NAMALWA (cell line): ENCODE measurements around the gene COG3.

Experiments
- DNase-seq: peaks from one replicate; pipeline ENCODE4 v3.0.0-alpha.2; 2015; ENCODE audit warnings: low spot score

COG3 gene

DNA sequence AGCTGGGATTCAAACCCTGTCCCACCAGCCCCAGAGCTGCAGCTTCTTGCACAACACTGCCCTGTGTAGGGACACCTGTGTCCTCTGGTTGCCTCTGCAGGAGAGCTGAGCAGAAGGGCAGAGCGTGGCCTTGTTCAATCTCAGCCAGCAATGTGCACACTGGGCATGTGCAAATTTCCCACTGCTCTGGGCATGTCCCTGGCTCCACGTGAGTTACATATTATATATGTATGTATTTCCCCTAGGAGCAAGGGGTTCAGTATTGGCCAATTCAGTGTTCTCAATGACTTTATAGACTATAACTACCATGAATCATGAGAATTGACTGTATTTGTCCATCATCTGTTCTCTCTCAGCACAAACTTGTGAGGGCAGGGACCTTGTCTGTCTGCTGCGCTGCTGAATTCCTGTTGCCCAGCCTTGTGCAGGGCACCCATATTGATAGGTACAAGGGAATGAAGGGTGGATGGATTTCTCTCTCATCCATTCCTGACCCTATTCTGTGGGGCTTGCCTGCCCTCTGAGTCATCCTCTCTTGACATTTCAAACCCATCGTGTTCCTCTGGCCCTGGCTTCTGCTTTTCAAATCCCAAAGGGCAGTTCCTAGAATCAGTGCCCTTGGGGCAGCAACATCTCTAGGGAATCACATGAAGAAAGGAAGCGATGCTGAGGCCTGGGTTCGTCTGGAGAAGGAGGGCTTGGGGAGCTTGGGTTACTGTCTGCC is 81.1 kb downstream of the COG3 start:
- no peak for DNase-seq

DNA sequence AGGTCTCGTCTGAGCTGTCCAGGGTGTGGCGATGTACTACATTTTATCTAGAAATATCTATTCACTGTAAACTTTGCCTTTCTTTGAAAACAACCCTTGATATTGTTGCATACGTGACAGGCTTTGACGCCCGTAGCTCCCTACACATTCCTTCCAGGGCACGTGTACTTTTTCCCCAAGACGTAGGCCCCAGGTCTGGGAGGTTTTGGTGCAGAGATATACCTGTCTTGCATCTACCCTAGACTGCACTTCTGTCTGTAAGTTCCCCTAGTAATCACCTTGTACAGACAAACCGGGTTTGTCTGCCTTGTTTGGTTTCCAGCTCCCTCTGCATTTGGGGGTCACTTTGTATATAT is 81.6 kb downstream of the COG3 start:
- DNase-seq, result no peak

DNA sequence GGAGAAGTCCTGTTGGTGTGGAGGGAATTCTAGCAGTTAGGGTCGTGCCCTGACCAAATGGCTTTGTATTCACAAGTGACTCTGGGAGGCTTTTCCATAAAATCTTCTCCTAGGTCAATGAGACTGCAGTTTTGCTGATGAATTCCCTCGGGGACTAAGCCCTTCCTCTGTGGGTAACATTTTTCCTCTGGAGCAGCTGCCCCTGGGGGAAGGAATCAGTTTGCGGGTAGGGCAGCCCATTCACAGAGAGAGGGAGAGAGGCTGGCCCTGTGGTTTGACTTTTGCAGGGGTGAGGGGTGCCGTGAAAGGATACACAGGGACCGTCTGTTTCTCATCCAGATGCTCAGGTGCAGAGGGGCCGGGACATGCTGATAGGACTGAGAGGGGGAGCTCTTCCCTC is 83.5 kb downstream of the COG3 start:
- DNase-seq, result no peak

DNA sequence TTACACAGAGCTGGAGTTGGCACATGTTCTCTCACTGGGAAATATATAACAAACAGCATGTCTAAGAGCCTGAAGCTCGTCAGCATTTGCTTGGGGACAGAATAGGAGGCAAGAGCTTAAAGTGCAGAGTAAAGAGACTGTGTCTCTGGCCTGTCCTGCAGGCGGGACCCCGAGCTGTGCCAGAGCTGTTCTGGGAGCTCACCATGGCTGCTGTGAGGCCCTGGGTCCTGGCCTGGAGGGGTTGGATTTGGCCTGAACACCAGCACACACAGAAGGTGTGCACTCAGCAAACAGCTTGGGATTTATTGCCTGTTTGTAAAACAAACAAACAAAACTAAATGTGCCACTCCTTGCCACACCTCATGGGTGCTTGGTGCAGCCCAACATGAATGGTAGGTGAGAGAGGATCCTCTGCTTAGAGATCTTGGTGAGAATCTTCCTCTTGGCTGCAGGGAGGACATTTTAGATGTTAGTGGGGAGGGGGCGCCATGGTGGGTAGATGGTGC is 89.9 kb downstream of the COG3 start:
- DNase-seq, result no peak

DNA sequence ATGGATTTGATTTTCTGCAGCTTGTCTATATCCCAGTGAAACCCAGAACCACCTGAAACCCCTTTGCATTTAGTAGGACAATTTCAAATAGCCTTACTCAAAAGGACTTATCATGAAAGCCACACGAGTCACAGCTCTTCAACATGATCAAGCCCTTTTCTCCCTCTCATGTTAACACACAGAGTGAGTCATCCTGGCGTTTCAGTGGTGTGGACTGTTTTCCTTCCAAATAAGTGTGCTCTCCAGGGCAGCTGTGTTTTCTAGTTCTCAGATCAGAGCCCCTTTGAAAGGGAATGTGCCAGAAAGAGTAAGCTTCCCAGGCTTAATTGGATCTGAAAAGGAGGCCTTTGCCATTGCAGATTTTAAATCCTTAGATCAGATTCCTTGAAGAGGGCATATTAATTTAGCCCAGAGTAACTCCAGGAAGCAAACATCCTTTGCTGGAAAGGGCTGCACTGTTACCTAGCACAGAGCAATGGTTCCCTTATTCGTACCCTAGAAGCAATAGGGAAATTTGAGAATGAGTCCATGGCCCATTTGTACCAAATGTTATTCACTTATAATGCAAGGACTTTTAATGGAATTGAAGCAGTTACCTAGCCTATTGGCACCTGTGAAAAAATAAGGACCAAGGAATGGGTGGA is 99.5 kb downstream of the COG3 start:
- DNase-seq, result no peak

DNA sequence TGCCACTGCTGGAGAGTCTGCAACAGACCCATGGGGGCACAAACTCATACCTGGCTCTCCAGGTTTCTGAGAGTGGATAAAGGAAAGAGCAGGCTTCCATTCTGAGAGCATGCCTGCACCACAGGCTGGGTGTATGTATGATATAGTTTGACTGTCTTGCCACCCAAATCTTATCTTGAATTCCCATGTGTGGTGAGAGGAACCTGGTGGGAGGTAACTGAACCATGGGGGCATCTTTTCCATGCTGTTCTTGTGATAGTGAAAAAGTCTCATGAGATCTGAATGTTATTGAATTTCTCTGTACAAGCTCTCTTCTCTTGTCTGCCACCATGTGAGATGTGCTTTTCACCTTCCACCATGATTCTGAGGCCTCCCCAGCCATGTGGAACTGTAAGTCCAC is 100.6 kb downstream of the COG3 start:
- DNase-seq, result no peak

DNA sequence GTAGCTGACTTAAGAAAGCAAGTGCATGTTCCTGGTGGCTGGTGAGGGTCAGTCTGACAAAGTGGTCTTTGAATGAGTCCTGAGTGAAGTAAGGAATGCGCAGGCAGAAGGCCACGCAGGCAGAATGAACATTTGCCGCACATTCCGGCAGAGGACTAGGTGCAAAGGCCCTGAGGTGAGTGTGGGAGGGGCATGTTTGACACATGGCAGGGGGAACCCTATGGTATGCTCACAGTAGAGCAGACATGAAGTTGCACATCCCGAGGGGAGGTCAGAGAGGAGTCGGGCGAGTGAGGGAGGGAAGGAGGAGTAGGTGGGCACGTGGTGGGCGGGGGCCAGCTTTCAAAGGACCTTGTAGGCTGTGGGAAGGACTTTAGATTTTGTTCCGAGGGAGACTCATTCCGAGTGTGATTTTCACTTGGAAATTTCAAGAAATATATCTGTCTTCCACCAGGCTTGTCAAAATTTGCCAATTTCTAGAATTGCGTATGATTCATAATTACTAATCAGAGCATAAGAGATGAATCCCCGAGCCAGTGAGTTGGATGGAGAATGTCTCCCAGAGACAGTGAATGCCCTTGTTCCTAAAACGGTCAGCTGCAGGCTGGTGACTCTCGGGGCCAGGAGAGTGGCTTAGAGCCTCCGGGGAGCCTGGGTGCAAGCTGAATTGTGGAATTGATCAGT is 110.5 kb downstream of the COG3 start:
- DNase-seq, result no peak

DNA sequence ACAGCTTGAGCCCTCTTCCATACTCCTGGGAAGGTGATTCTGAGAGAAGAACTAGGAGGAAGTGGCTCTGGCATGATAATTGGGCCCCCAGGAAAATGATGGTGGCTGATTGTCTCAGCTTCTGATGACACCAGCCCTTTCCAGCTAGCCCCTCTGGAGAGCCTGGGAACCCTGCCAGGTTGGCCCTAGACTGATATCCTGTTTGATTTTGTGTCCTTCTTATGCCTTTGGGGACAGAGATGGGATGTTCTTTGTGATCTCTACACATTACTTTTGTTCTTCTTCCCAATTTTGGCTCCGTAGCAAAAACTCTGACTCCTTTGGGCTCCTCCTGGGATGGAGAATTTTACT is 111.1 kb downstream of the COG3 start:
- DNase-seq, result no peak

DNA sequence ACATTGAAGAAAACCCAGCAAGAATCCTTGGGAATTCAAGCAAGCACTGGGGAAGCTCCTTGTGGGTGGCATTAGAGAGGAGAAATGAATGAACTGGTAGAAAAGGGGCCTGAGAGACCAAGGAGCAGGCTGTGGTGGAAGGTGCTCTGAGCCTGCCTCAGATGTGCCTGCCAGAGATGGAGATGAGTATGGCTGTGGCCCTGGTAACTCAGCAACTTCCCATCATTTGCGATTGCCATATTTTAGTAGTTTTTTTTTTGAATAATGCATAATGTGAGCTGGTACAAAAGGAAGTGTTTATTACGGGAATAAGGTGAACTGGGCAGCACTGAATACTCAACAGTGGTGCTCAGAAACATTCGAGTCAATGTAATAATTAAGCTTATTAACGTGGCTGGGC is 111.7 kb downstream of the COG3 start:
- DNase-seq, result no peak

DNA sequence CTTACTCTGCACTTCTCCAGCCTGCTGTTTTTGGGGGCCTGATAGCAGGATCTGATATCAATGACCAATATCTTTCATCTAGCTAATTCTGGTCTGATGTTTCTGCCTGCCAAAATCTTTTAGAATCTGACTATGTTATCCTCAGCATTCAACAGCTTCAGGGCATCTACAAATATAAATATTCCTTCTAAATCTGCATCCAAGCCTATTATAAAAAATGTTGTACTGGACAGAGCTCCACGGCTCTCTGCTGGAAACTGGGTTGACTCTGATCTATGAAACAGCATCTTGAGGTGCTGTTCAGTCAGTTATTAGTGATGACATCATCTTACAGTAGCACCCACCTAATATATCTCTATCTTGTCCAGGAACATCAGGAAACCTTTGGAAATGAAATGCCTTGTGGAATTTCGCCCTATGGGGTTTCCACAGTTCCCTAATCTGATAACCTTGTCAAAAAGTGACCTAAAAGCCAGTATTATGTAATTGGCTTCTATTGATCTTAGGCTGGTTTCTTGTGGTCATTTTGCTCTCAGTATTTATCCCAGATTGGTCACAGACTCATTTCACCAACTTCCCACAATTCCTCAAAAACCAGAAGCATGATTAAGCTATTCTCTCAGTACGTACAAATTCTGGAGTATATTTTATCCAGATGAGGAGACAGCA is 117.8 kb downstream of the COG3 start:
- DNase-seq, result no peak

DNA sequence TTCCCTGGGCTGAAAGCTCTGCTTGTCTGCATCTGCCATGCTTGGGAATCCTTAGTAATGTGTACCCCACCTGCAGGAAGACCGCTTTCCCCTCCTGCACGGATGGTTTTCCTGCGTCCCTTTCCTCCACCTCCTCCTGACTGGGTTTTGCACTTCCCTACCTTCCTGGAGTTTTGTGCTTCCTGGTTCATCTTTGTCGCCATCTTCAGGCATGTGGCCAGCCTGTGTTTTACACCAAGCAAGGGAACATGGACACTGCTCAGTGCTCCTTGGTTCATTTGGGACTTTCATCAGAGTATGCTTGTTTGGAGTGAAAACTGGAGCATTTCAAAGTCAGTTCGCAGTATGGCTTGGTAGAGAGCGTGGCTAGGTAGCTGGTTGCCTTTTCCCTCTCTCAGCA is 120.1 kb downstream of the COG3 start:
- DNase-seq, result no peak
